HCT116 (cell line): ENCODE results near the gene LY9. TPM values are rescaled to one million over a fixed set of nuclear protein-coding genes. Genes with fewer than 3 reads are reported as not detected.

Experiments used
- ATAC-seq: fragments of 200-7000 bp; cut with Tn5 transposase; 2 replicates; pipeline ENCODE4 v1.9.1; 2020; ENCODE audit warnings: mild to moderate bottlenecking, moderate library complexity
- BruUV-seq: library from RNA; stranded (reverse); fragments of 400-500 nt; replicated peaks from 2 replicates; lab custom pipeline; 2021; lab: Mats Ljungman, UMichigan
- CTCF ChIA-PET: fragments of 300-600 bp; sonication (Branson Sonifier 250); formaldehyde crosslinking; loops from one replicate; lab custom pipeline; 2021; ENCODE audit warnings: antibody characterized with exemption; lab: Charles Lee
- POLR2A ChIA-PET: fragments of 300-600, 350-600 bp; sonication (Branson Sonifier 250); formaldehyde crosslinking; loops from one replicate; lab custom pipeline; 2021; ENCODE audit warnings: antibody characterized with exemption; lab: Charles Lee
- RAD21 ChIA-PET, 2 experiments: fragments of 300-600 bp; sonication (Branson Sonifier 250); formaldehyde crosslinking; loops; one replicate each; lab custom pipeline; 2023; ENCODE audit warnings: low total read pairs in 2 of 2; ENCODE audit not compliant: uncharacterized antibody in 2 of 2, unreplicated experiment in 2 of 2, low non-redundant PET in 1 of 2; lab: Charles Lee
- DNase-seq: peaks from one replicate; pipeline ENCODE4 v3.0.0-alpha.2; 2010; ENCODE audit warnings: low read depth, low spot score
- H2AFZ ChIP-seq: fragments of 200-600 bp; shearing (Covaris generic), sonication (generic); 2 replicates; pipeline ENCODE4 v1.6.1; 2017; ENCODE audit warnings: low read depth, mixed run types, mixed read lengths, antibody characterized with exemption, low read length; ENCODE audit not compliant: poor library complexity, severe bottlenecking
- H3K27ac ChIP-seq: 2 replicates; pipeline ENCODE4 v1.5.1; 2012; ENCODE audit warnings: low read depth, low read length
- H3K27me3 ChIP-seq: fragments of 200-600 bp; sonication (generic); 2 replicates; pipeline ENCODE4 v1.6.1; 2016; ENCODE audit warnings: mixed run types, low read length, mixed read lengths; ENCODE audit not compliant: insufficient read depth
- H3K36me3 ChIP-seq, 2 experiments: fragments of 200-500 bp in 1 of 2; fragments of 200-600 bp in 1 of 2; sonication (Bioruptor generic) in 1 of 2; sonication (generic) in 1 of 2; 2 replicates each; pipeline versions ENCODE4 v1.5.1 to v1.6.1; 2014 to 2016; ENCODE audit warnings: low read length in 2 of 2, inconsistent platforms in 1 of 2, mixed read lengths in 1 of 2, mixed run types in 1 of 2; ENCODE audit not compliant: insufficient read depth in 2 of 2, control insufficient read depth in 1 of 2
- H3K4me1 ChIP-seq, 2 experiments: fragments of 200-600 bp in 1 of 2; sonication (generic) in 1 of 2; 2 replicates each; pipeline versions ENCODE4 v1.5.1 to v1.6.1; 2012 to 2017; ENCODE audit warnings: low read length in 2 of 2, inconsistent platforms in 1 of 2, mild to moderate bottlenecking in 1 of 2, mixed read lengths in 1 of 2, mixed run types in 1 of 2, moderate library complexity in 1 of 2; ENCODE audit not compliant: insufficient read depth in 2 of 2, control insufficient read depth in 1 of 2
- H3K4me2 ChIP-seq: fragments of 200-600 bp; sonication (generic); 2 replicates; pipeline ENCODE4 v1.6.1; 2017; ENCODE audit warnings: mixed run types, low read length, mixed read lengths
- H3K4me3 ChIP-seq, 2 experiments: fragments of 200-600 bp in 1 of 2; sonication (generic) in 1 of 2; replicated peaks in 1 of 2; 2 replicates each; pipeline ENCODE4 v1.5.1; 2011 to 2016; ENCODE audit warnings: low read length in 2 of 2, control low read depth in 1 of 2, low read depth in 1 of 2, mild to moderate bottlenecking in 1 of 2, mixed read lengths in 1 of 2, mixed run types in 1 of 2
- H3K79me2 ChIP-seq: fragments of 200-600 bp; sonication (generic); 2 replicates; pipeline ENCODE4 v1.6.1; 2017; ENCODE audit warnings: mild to moderate bottlenecking, mixed run types, low read length, moderate library complexity, mixed read lengths; ENCODE audit not compliant: insufficient read depth
- H3K9ac ChIP-seq: fragments of 200-600 bp; sonication (generic); 2 replicates; pipeline ENCODE4 v1.6.1; 2016; ENCODE audit warnings: low read length, mixed read lengths
- H3K9me2 ChIP-seq: fragments of 200-600 bp; sonication (generic), shearing (Covaris generic); 2 replicates; pipeline ENCODE4 v1.6.1; 2017; ENCODE audit warnings: mixed run types, mild to moderate bottlenecking, moderate library complexity; ENCODE audit not compliant: insufficient read depth
- H3K9me3 ChIP-seq, 2 experiments: fragments of 200-500 bp in 1 of 2; fragments of 200-600 bp in 1 of 2; sonication (Bioruptor generic) in 1 of 2; sonication (generic) in 1 of 2; 2 replicates each; pipeline ENCODE4 v1.6.1; 2014 to 2017; ENCODE audit warnings: low read length in 2 of 2, mixed read lengths in 2 of 2, inconsistent platforms in 1 of 2, low read depth in 1 of 2, mild to moderate bottlenecking in 1 of 2, mixed run types in 1 of 2, moderate library complexity in 1 of 2; ENCODE audit not compliant: control insufficient read depth in 1 of 2, insufficient read depth in 1 of 2
- H4K20me1 ChIP-seq: fragments of 200-600 bp; sonication (generic), shearing (Covaris generic); 2 replicates; pipeline ENCODE4 v1.6.1; 2017; ENCODE audit warnings: mixed run types, mild to moderate bottlenecking, moderate library complexity; ENCODE audit not compliant: insufficient read depth
- CBX3 ChIP-seq: IDR thresholded peaks from 2 replicates; pipeline ENCODE4 v1.6.1; 2012; ENCODE audit warnings: low read depth
- CEBPB ChIP-seq: IDR thresholded peaks from 2 replicates; pipeline ENCODE4 v1.6.1; 2012; ENCODE audit warnings: low read depth
- CTCF ChIP-seq, 3 experiments: fragments of 200-600 bp in 1 of 3; sonication (generic) in 1 of 3; IDR thresholded peaks in 2 of 3; conservative IDR thresholded peaks in 1 of 3; 2 replicates each; pipeline ENCODE4 v1.5.1; 2012 to 2017; ENCODE audit warnings: low read depth in 2 of 3, low read length in 2 of 3, antibody characterized with exemption in 1 of 3, borderline replicate concordance in 1 of 3, control low read depth in 1 of 3, mild to moderate bottlenecking in 1 of 3, mixed read lengths in 1 of 3, mixed run types in 1 of 3, moderate library complexity in 1 of 3; ENCODE audit not compliant: insufficient read depth in 1 of 3
- ELF1 ChIP-seq: IDR thresholded peaks from 2 replicates; pipeline ENCODE4 v1.6.1; 2012; ENCODE audit warnings: low read depth, borderline replicate concordance
- JUND ChIP-seq: IDR thresholded peaks from 2 replicates; pipeline ENCODE4 v1.6.1; 2012
- MAX ChIP-seq: IDR thresholded peaks from 2 replicates; pipeline ENCODE4 v1.6.1; 2012
- POLR2A ChIP-seq: IDR thresholded peaks from 2 replicates; pipeline ENCODE4 v1.7.0; 2011; ENCODE audit warnings: borderline replicate concordance; ENCODE audit not compliant: insufficient read depth, insufficient read length; ENCODE audit errors: extremely low read depth
- SIN3A ChIP-seq: IDR thresholded peaks from 2 replicates; pipeline ENCODE4 v1.6.1; 2012; ENCODE audit warnings: low read depth
- SP1 ChIP-seq: IDR thresholded peaks from 2 replicates; pipeline ENCODE4 v1.6.1; 2012; ENCODE audit warnings: low read depth
- TCF7L2 ChIP-seq: IDR thresholded peaks from 2 replicates; pipeline ENCODE4 v1.7.0; 2011; ENCODE audit warnings: borderline replicate concordance, inconsistent platforms; ENCODE audit not compliant: insufficient read depth, insufficient read length; ENCODE audit errors: extremely low read depth
- ZNF274 ChIP-seq: fragments of 200-500 bp; sonication (Bioruptor generic); IDR thresholded peaks from 2 replicates; pipeline ENCODE4 v1.6.1; 2014; ENCODE audit warnings: mild to moderate bottlenecking, low read depth, low read length, inconsistent platforms
- intact Hi-C: fragments of 100-400 bp; cut with micrococcal nuclease; formaldehyde crosslinking; loops from 2 replicates; pipeline ENCODE4 v1.10.0; 2022
- total RNA-seq: library from RNA; stranded (reverse); gene quantifications from one replicate; pipeline ENCODE4 v1.2.1, GENCODE V29; 2021; ENCODE audit not compliant: unreplicated experiment

The LY9 gene
- total RNA-seq, 1 experiment from 2014 or later: 0.22 TPM

GRCh38 chr1:160846281-160846680 is 50.3 kb downstream of the LY9 start:
- TF ChIP-seq SIN3A (no peak), CTCF (IDR thresholded peaks at IDR 0.05 in 2 of 3, conservative IDR thresholded peaks at IDR 0.05 in 1 of 3; ENCODE audit: borderline replicate concordance in 1 of 3, insufficient read depth in 1 of 3, low read depth in 2 of 3, low read length in 2 of 3) (no peak), POLR2A (no peak), JUND (no peak), ZNF274 (no peak), MAX (no peak), CEBPB (no peak), SP1 (no peak), CBX3 (no peak), TCF7L2 (no peak), ELF1 (no peak)
- TF ChIP-seq, all 23 proteins: peak for 0
- RAD21 ChIA-PET: no interaction called here
- Histone ChIP-seq H3K9me2 (no peaks in the 10 kb centered on the region), H3K27ac (no peak overlapping the region), H2AFZ (no peak overlapping the region), H3K9me3 (no peaks in the 10 kb centered on the region), H3K36me3 (no peaks in the 10 kb centered on the region), H3K9ac (no peak overlapping the region), H3K4me2 (no peak overlapping the region), H3K4me3 (no peak overlapping the region), H3K4me1 (no peaks in the 10 kb centered on the region), H4K20me1 (no peaks in the 10 kb centered on the region), H3K79me2 (no peaks in the 10 kb centered on the region), H3K27me3 (no peaks in the 10 kb centered on the region)
- CTCF ChIA-PET: interaction anchor here (0.6 kb wide), 1 partner anchor 144 kb away, joined by 4 read pairs; no protein-coding TSS in a partner anchor
- POLR2A ChIA-PET: no interaction called here
- intact Hi-C loops: no loop called here
- DNase-seq (no peak), ATAC-seq (no peak)
- no TSS peak for BruUV-seq
